Measurements from ENCODE around the gene USP19. TPM values are rescaled to one million over a fixed set of nuclear protein-coding genes. Genes with fewer than 3 reads are reported as not detected.
A peak's percentile ranks its signal among the peaks of the same experiment; 100 is the strongest.

Gene USP19
- total RNA-seq, 1 experiment from 2014 or later: 44.3 TPM

DNA sequence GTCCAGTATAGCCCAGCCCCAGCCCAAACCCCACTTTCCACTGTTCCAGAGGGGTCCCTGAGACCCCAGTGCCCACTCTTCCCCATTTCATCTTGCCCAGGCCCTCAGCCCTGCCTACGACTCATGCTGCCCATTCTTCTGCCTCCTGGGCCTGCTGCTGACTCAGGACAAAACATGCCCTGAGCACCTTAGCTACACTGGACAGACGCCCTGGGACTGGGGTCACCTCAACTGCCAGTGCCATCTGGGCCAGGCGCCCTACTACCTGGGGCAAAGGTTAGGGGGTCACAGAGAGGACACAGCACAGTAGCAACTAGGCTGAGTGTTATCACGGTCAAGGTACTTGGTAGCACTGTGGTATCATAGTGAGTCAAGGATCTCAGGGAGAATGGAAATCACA is 14.9 kb upstream of the USP19 start:
- no peaks in the 10 kb centered on the region for H3K9me3 Mint-ChIP-seq (ENCODE audit: low read depth, unreplicated experiment)
- intact Hi-C loops (cut with micrococcal nuclease; ENCODE audit: unreplicated experiment): no loop called here
- peaks cover 31% of the 10 kb centered on the region for H3K4me1 Mint-ChIP-seq (ENCODE audit: low read depth, unreplicated experiment)
- H3K36me3 Mint-ChIP-seq (ENCODE audit: insufficient read depth, unreplicated experiment): peaks cover 26% of the 10 kb centered on the region
- DNase-seq: no peak
- H3K4me3 Mint-ChIP-seq (ENCODE audit: low read depth, unreplicated experiment): peak overlapping the region; percentile 18
- CTCF ChIA-PET: no interaction called here
- H3K27ac Mint-ChIP-seq (ENCODE audit: unreplicated experiment): no peak overlapping the region
- no TSS peak for BruUV-seq (replicated peaks)
- no peaks in the 10 kb centered on the region for H3K27me3 Mint-ChIP-seq (ENCODE audit: unreplicated experiment)
- TF ChIP-seq, protein P1, sequence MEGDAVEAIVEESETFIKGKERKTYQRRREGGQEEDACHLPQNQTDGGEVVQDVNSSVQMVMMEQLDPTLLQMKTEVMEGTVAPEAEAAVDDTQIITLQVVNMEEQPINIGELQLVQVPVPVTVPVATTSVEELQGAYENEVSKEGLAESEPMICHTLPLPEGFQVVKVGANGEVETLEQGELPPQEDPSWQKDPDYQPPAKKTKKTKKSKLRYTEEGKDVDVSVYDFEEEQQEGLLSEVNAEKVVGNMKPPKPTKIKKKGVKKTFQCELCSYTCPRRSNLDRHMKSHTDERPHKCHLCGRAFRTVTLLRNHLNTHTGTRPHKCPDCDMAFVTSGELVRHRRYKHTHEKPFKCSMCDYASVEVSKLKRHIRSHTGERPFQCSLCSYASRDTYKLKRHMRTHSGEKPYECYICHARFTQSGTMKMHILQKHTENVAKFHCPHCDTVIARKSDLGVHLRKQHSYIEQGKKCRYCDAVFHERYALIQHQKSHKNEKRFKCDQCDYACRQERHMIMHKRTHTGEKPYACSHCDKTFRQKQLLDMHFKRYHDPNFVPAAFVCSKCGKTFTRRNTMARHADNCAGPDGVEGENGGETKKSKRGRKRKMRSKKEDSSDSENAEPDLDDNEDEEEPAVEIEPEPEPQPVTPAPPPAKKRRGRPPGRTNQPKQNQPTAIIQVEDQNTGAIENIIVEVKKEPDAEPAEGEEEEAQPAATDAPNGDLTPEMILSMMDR (IDR thresholded peaks at IDR 0.05; ENCODE audit: unreplicated experiment): no peak

DNA sequence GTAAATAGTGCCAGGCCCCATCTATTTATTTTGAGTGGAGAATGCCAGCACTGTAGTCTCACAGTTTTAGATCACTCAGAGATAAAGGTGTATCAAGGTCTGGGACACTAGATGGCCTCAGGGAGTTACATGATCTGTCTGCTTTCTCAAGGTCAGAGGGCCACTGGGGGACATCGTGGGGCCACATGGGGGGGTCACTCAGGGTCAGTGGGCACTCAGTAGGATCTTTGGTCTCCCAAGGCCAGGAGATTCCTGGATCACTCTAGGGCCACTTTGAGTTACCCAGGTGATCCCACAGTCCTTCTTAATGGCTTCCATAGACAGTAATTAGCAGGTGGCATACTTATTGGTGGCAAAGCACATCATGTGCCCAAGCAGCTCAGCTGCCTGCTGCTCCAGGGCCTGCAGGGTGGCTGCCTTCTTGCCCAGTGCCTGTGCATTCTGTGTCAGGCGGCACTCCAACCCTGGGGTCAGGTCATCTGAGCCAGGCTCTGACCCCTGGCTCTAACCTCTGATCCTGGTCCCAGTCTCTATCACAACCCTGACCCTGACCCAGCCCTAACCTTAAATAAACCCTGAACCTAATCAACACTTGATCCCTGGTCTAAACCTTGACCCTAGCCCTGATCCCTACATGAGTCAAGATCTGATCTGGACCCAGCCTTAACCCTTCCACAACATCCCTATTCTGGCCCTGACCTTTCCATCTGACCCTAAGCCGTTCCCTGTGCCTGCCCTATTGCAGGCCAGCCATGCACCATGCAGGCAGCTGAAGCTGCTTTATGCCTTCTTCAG is 14.0 kb upstream of the USP19 start:
- TF ChIP-seq, protein P1 (IDR thresholded peaks at IDR 0.05; ENCODE audit: unreplicated experiment): no peak
- CTCF ChIA-PET: no interaction called here
- no peak overlapping the region for H3K27ac Mint-ChIP-seq (ENCODE audit: unreplicated experiment)
- H3K9me3 Mint-ChIP-seq (ENCODE audit: low read depth, unreplicated experiment): no peaks in the 10 kb centered on the region
- no peaks in the 10 kb centered on the region for H3K27me3 Mint-ChIP-seq (ENCODE audit: unreplicated experiment)
- H3K4me1 Mint-ChIP-seq (ENCODE audit: low read depth, unreplicated experiment): peaks cover 24% of the 10 kb centered on the region
- intact Hi-C loops (cut with micrococcal nuclease; ENCODE audit: unreplicated experiment): no loop called here
- peaks cover 27% of the 10 kb centered on the region for H3K36me3 Mint-ChIP-seq (ENCODE audit: insufficient read depth, unreplicated experiment)
- peak overlapping the region; percentile 18 for H3K4me3 Mint-ChIP-seq (ENCODE audit: low read depth, unreplicated experiment)
- no peak for DNase-seq
- no TSS peak for BruUV-seq (replicated peaks)

DNA sequence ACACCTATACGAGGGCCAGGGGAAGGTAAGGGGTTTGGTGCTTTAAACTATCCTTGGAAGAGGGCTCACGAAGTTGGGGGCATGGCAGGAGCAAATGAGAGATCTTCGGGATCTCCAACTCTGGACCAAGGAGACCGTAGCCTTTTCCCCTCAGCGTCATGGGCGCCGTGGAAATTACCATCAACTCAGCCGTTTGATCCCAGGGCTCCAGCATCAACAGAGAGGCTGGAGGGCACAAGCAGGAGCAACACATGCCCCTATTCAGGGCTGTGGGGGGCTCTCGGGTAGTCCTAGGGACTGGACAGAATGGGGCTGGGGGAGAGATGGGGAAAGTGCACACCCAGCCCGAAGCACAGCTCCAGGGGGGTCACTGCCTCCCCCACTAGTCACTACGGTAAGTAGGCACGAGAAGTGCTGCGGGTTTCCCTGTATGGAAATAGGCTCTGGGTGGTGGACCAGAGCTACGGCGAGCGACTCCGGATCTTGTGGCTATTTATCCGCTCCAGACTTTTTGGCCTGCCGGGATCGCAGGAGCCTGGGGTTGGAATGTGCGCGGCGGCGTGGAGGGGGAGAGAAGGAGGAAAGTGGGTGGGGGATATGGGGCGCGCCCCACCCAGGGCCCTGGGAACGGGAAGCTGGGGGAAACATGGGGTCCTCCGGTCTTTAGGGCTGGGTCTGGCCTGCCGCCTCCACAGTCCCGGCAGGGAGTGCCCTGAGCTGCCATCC is 12.8 kb upstream of the USP19 start:
- H3K27me3 Mint-ChIP-seq (ENCODE audit: unreplicated experiment): no peaks in the 10 kb centered on the region

More for the DNA sequence above, 12.8 kb upstream of the USP19 start:
- TF ChIP-seq, protein P1 (IDR thresholded peaks at IDR 0.05; ENCODE audit: unreplicated experiment): no peak
- no peaks in the 10 kb centered on the region for H3K9me3 Mint-ChIP-seq (ENCODE audit: low read depth, unreplicated experiment)
- intact Hi-C loops (cut with micrococcal nuclease; ENCODE audit: unreplicated experiment): no loop called here
- DNase-seq: peak; percentile 80
- peak overlapping the region; percentile 81 for H3K4me3 Mint-ChIP-seq (ENCODE audit: low read depth, unreplicated experiment)
- no TSS peak for BruUV-seq (replicated peaks)
- peaks cover 24% of the 10 kb centered on the region for H3K4me1 Mint-ChIP-seq (ENCODE audit: low read depth, unreplicated experiment)
- CTCF ChIA-PET: interaction anchor here (0.6 to 0.9 kb wide), 5 partner anchors 13 to 151 kb away, joined by 3 to 7 read pairs (median 3); partner anchors contain the start of genes NDUFAF3, QRICH1 and USP19
- H3K36me3 Mint-ChIP-seq (ENCODE audit: insufficient read depth, unreplicated experiment): peaks cover 37% of the 10 kb centered on the region
- H3K27ac Mint-ChIP-seq (ENCODE audit: unreplicated experiment): peak overlapping the region; percentile 86
